Testis (tissue), 2 donors: ENCODE results near the gene THY1.

Experiments
- CTCF ChIP-seq, 3 experiments: fragments of 450-650 bp in 2 of 3; fragments of 200-600 bp in 1 of 3; sonication (generic) in 1 of 3; IDR thresholded peaks; one replicate each; pipeline ENCODE4 v1.5.1; 2016 to 2019; ENCODE audit warnings: antibody characterized with exemption in 3 of 3, mild to moderate bottlenecking in 2 of 3, moderate library complexity in 1 of 3
- POLR2A ChIP-seq: fragments of 450-650 bp; IDR thresholded peaks from one replicate; pipeline ENCODE4 v1.6.1; 2017; ENCODE audit warnings: antibody characterized with exemption, mild to moderate bottlenecking, moderate library complexity

- TF ChIP-seq CTCF (IDR thresholded peaks at IDR 0.05) (no peak), POLR2A (no peak)
Observed at GRCh38 chr11:119459293-119459976, 36.5 kb upstream of the THY1 start.
